ENCODE results near the gene LSG1.

DNA sequence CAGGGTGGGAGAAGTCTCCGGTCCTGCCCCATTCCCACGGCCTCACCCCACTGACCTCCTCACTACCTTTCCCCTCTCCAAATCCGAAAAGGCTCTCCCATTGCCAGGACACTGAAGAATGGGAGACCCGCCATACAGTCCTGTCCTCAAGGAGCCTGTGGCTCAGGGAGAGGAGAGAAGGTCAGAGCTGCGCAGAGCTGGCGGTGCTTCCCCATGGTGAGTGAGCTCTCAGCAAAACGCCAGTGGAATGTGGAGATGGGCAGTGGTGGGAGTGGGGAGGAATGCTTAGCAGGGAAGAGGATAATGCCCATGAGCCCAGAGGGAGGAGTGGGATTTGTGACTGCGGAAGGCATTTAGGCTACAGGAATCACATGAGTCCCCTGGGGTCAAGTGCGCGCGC is 33.8 kb upstream of the LSG1 start:
- TF ChIP-seq CTCF (IDR thresholded peaks at IDR 0.05; ENCODE audit: insufficient read depth, low read length, poor library complexity, severe bottlenecking) (no peak), EZH2phosphoT487 (conservative IDR thresholded peaks at IDR 0.05; ENCODE audit: low read length) (no peak)
